ENCODE results near the gene HDLBP. TPM values are rescaled to one million over a fixed set of nuclear protein-coding genes. Genes with fewer than 3 reads are reported as not detected.

HDLBP gene
- total RNA-seq: 430 and 450 TPM in 2 replicates

GRCh38 chr2:241315093-241315878, at the start of gene HDLBP:
Gene HDLBP (minus strand): TSS chr2:241315672. CDS start chr2:241266869, 48,803 bp downstream.

GRCh38 chr2:241355983-241356870, 40.8 kb upstream of the HDLBP start, which contains the start of gene FARP2:
Gene FARP2 (plus strand): TSS chr2:241356285. CDS start chr2:241373108, 16,823 bp downstream.

GRCh38 chr2:241315879-241316631, 583 bp upstream of the HDLBP start, which contains the start of gene SEPTIN2:
Gene SEPTIN2 (plus strand): TSS chr2:241315925. CDS start chr2:241324233, 8,308 bp downstream.

GRCh38 chr2:241188361-241189092, 126.9 kb downstream of the HDLBP start, which contains the start of gene ANO7:
Gene ANO7 (plus strand): TSS chr2:241188677. CDS start chr2:241190064, 1,387 bp downstream.

Other genes starting within 250 kb of the HDLBP start
- 24.7 and 27.6 TPM in 2 replicates for gene MTERF4, start 213.4 kb downstream of the HDLBP start, total RNA-seq
- gene PASK, start 166.2 kb downstream of the HDLBP start, total RNA-seq: 6.1 and 7.1 TPM in 2 replicates
- 68.8 and 69.6 TPM in 2 replicates for gene PPP1R7, start 165.2 kb downstream of the HDLBP start, total RNA-seq
- gene ANO7, start 127.0 kb downstream of the HDLBP start, total RNA-seq: under 0.01 and 0.30 TPM in 2 replicates
- 236 and 282 TPM in 2 replicates for gene SEPTIN2, start 253 bp upstream of the HDLBP start, total RNA-seq
- 18.5 and 19.5 TPM in 2 replicates for gene FARP2, start 40.6 kb upstream of the HDLBP start, total RNA-seq
- gene STK25, start 192.9 kb upstream of the HDLBP start, total RNA-seq: 180 and 198 TPM in 2 replicates
- gene BOK, start 243.1 kb upstream of the HDLBP start, total RNA-seq: 29.7 and 36.5 TPM in 2 replicates

All from bronchus fibroblast of lung (primary cell).